ENCODE data around the gene HAUS7.

The HAUS7 gene

GRCh38 chrX:153517423-153517822 is 47.0 kb upstream of the HAUS7 start, which contains the start of gene ATP2B3:
TSS of gene ATP2B3 (plus strand) at chrX:153517642. CDS start at chrX:153536248, 18,606 bp downstream.
- TF ChIP-seq POLR2AphosphoS5 (IDR thresholded peaks at IDR 0.05; ENCODE audit: low read depth): no peak
- H3K4me3 ChIP-seq (replicated peaks; ENCODE audit: insufficient read depth, low read length): no peak within 1 kb of the TSS
- no peak for DNase-seq (ENCODE audit: low read depth in 1 of 2, low spot score in 1 of 2)
- H3K27ac ChIP-seq (replicated peaks): no peak within 1 kb of the TSS
- H3K27me3 ChIP-seq (ENCODE audit: insufficient read depth, poor library complexity, severe bottlenecking): peaks cover 6% of the 10 kb centered on the region

- no peak for TF ChIP-seq REST (IDR thresholded peaks at IDR 0.05; ENCODE audit: insufficient replicate concordance, low read depth)
- no peak for TF ChIP-seq POLR2AphosphoS5 (IDR thresholded peaks at IDR 0.05; ENCODE audit: low read depth)
- no peak for TF ChIP-seq GABPA (IDR thresholded peaks at IDR 0.05; ENCODE audit: low read depth)
- TF ChIP-seq CTCF (IDR thresholded peaks at IDR 0.05; ENCODE audit: insufficient read depth, low read length): no peak
- no peak for TF ChIP-seq SPI1 (IDR thresholded peaks at IDR 0.05; ENCODE audit: borderline replicate concordance, low read depth)
- no peak for DNase-seq (ENCODE audit: low read depth in 1 of 2, low spot score in 1 of 2)
- Histone ChIP-seq H3K27me3 (ENCODE audit: insufficient read depth, poor library complexity, severe bottlenecking) (peaks cover 6% of the 10 kb centered on the region), H3K4me3 (replicated peaks; ENCODE audit: insufficient read depth, low read length) (no peak overlapping the region), H3K27ac (replicated peaks) (no peak overlapping the region)
These were observed 45.7 kb upstream of the HAUS7 start for GRCh38 chrX:153516073-153516472.

- TF ChIP-seq SPI1 (IDR thresholded peaks at IDR 0.05; ENCODE audit: borderline replicate concordance, low read depth) (no peak), CTCF (IDR thresholded peaks at IDR 0.05; ENCODE audit: insufficient read depth, low read length) (no peak), GABPA (IDR thresholded peaks at IDR 0.05; ENCODE audit: low read depth) (no peak), POLR2AphosphoS5 (IDR thresholded peaks at IDR 0.05; ENCODE audit: low read depth) (no peak), REST (IDR thresholded peaks at IDR 0.05; ENCODE audit: insufficient replicate concordance, low read depth) (no peak)
- H3K27ac ChIP-seq (replicated peaks): no peak overlapping the region
- H3K27me3 ChIP-seq (ENCODE audit: insufficient read depth, poor library complexity, severe bottlenecking): peaks cover 6% of the 10 kb centered on the region
- H3K4me3 ChIP-seq (replicated peaks; ENCODE audit: insufficient read depth, low read length): no peak overlapping the region
- DNase-seq (ENCODE audit: low read depth in 1 of 2, low spot score in 1 of 2): no peak
These were observed 45.1 kb upstream of the HAUS7 start for GRCh38 chrX:153515435-153515834.

GRCh38 chrX:153514259-153514658 is 43.9 kb upstream of the HAUS7 start:
- H3K27ac ChIP-seq (replicated peaks): no peak overlapping the region
- H3K27me3 ChIP-seq (ENCODE audit: insufficient read depth, poor library complexity, severe bottlenecking): peaks cover 6% of the 10 kb centered on the region
- H3K4me3 ChIP-seq (replicated peaks; ENCODE audit: insufficient read depth, low read length): no peak overlapping the region
- TF ChIP-seq REST (IDR thresholded peaks at IDR 0.05; ENCODE audit: insufficient replicate concordance, low read depth) (no peak), SPI1 (IDR thresholded peaks at IDR 0.05; ENCODE audit: borderline replicate concordance, low read depth) (no peak), CTCF (IDR thresholded peaks at IDR 0.05; ENCODE audit: insufficient read depth, low read length) (no peak), GABPA (IDR thresholded peaks at IDR 0.05; ENCODE audit: low read depth) (no peak), POLR2AphosphoS5 (IDR thresholded peaks at IDR 0.05; ENCODE audit: low read depth) (no peak)
- no peak for DNase-seq (ENCODE audit: low read depth in 1 of 2, low spot score in 1 of 2)

All from HL-60 (cell line).